B cell (primary cell): Measurements from ENCODE around the gene SMNDC1. TPM values are rescaled to one million over a fixed set of nuclear protein-coding genes. Genes with fewer than 3 reads are reported as not detected.

Experiments
- ATAC-seq: fragments of 200-7000 bp; cut with Tn5 transposase; one replicate; pipeline ENCODE4 v1.10.0; 2021; ENCODE audit warnings: low read depth, mild to moderate bottlenecking, moderate number of reproducible peaks, moderate library complexity
- CTCF ChIA-PET: fragments of 350-600 bp; sonication (Branson Sonifier 250); formaldehyde crosslinking; loops from one replicate; lab custom pipeline; 2021; ENCODE audit warnings: antibody characterized with exemption, inconsistent platforms; lab: Charles Lee
- POLR2A ChIA-PET: fragments of 350-600 bp; sonication (Branson Sonifier 250); formaldehyde crosslinking; loops from one replicate; lab custom pipeline; 2021; ENCODE audit warnings: antibody characterized with exemption; lab: Charles Lee
- DNase-seq: peaks from one replicate; pipeline ENCODE4 v3.0.0; 2013
- H2AFZ ChIP-seq: 2 replicates; pipeline ENCODE4 v1.6.1; 2012; ENCODE audit warnings: mild to moderate bottlenecking, low read depth, low read length; ENCODE audit not compliant: insufficient read depth, poor library complexity, severe bottlenecking
- H3K27ac ChIP-seq, 2 donors: 1 replicate in 1 of 2; 2 replicates in 1 of 2; pipeline ENCODE4 v1.5.1; 2012 to 2013; ENCODE audit warnings: low read length in 2 of 2, mild to moderate bottlenecking in 2 of 2, moderate library complexity in 1 of 2
- H3K27me3 ChIP-seq, 4 experiments: fragments of 200-600 bp in 1 of 4; sonication (generic) in 1 of 4; replicated peaks in 1 of 4; 1 replicate in 2 of 4; 2 replicates in 2 of 4; pipeline versions ENCODE4 v1.6.1 to v1.7.0; 2013 to 2016; ENCODE audit warnings: low read length in 3 of 4, mild to moderate bottlenecking in 2 of 4, mixed read lengths in 1 of 4, moderate library complexity in 1 of 4; ENCODE audit not compliant: insufficient read depth in 4 of 4, control insufficient read depth in 3 of 4; ENCODE audit errors: control extremely low read depth in 1 of 4
- H3K36me3 ChIP-seq, 2 experiments: replicated peaks in 1 of 2; 1 replicate in 1 of 2; 2 replicates in 1 of 2; pipeline versions ENCODE4 v1.6.1 to v1.7.1; 2013; ENCODE audit warnings: low read length in 1 of 2; ENCODE audit not compliant: insufficient read depth in 2 of 2, control insufficient read depth in 1 of 2; ENCODE audit errors: control extremely low read depth in 1 of 2, extremely low read depth in 1 of 2
- H3K4me1 ChIP-seq, 2 donors: fragments of 200-600 bp in 1 of 2; sonication (generic) in 1 of 2; 1 replicate in 1 of 2; 2 replicates in 1 of 2; pipeline versions ENCODE4 v1.5.1 to v1.6.1; 2013 to 2017; ENCODE audit warnings: low read length in 2 of 2; ENCODE audit not compliant: control insufficient read depth in 2 of 2, insufficient read depth in 2 of 2
- H3K4me2 ChIP-seq: replicated peaks from 2 replicates; pipeline ENCODE3; 2012; ENCODE audit warnings: mild to moderate bottlenecking, low read depth, low read length; ENCODE audit not compliant: poor library complexity, severe bottlenecking
- H3K4me3 ChIP-seq, 5 experiments: fragments of 200-600 bp in 1 of 5; sonication (generic) in 1 of 5; 1 replicate in 3 of 5; 2 replicates in 2 of 5; pipeline versions ENCODE4 v1.5.1 to v1.7.0; 2011 to 2016; ENCODE audit warnings: low read length in 4 of 5, mild to moderate bottlenecking in 4 of 5, low read depth in 2 of 5, control low read depth in 1 of 5, moderate library complexity in 1 of 5; ENCODE audit not compliant: insufficient read depth in 1 of 5; ENCODE audit errors: control extremely low read depth in 1 of 5, extremely low read depth in 1 of 5
- H3K79me2 ChIP-seq: fragments of 200-600 bp; sonication (generic); one replicate; pipeline ENCODE4 v1.6.0; 2016; ENCODE audit warnings: low read length; ENCODE audit not compliant: control insufficient read depth, insufficient read depth
- H3K9ac ChIP-seq: fragments of 200-600 bp; sonication (generic); 2 replicates; pipeline ENCODE4 v1.6.1; 2017; ENCODE audit warnings: mild to moderate bottlenecking, low read length, moderate library complexity
- H3K9me3 ChIP-seq, 3 donors: one replicate each; pipeline versions ENCODE4 v1.6.1 to v1.7.1; 2013; ENCODE audit warnings: low read length in 2 of 3; ENCODE audit not compliant: control insufficient read depth in 2 of 3, insufficient read depth in 1 of 3; ENCODE audit errors: control extremely low read depth in 1 of 3
- H4K20me1 ChIP-seq: 2 replicates; pipeline ENCODE4 v1.6.0; 2012; ENCODE audit warnings: mild to moderate bottlenecking, low read length; ENCODE audit not compliant: insufficient read depth, control insufficient read depth, poor library complexity, severe bottlenecking
- H3K27ac Mint-ChIP-seq: one replicate; pipeline ENCODE4 v1.8.0; 2021; ENCODE audit warnings: mixed read lengths
- H3K27me3 Mint-ChIP-seq: one replicate; pipeline ENCODE4 v1.8.0; 2021; ENCODE audit warnings: mixed read lengths
- H3K4me1 Mint-ChIP-seq: one replicate; pipeline ENCODE4 v1.8.0; 2021; ENCODE audit warnings: mixed read lengths
- H3K4me3 Mint-ChIP-seq: one replicate; pipeline ENCODE4 v1.8.0; 2021; ENCODE audit warnings: mixed read lengths
- H3K9me3 Mint-ChIP-seq: one replicate; pipeline ENCODE4 v1.8.0; 2022; ENCODE audit warnings: mixed read lengths; ENCODE audit not compliant: insufficient read depth
- EZH2 ChIP-seq: IDR thresholded peaks from 2 replicates; pipeline ENCODE4 v1.6.1; 2012; ENCODE audit warnings: borderline replicate concordance, low read depth, mild to moderate bottlenecking, moderate library complexity, low read length; ENCODE audit not compliant: insufficient read depth, poor library complexity, severe bottlenecking
- WGBS: methylation state at CpG from one replicate; pipeline ENCODE4 v1.1.5; 2013; ENCODE audit warnings: missing lambda C conversion rate; ENCODE audit not compliant: insufficient coverage; 5-methylcytosine and 5-hydroxymethylcytosine counted together
- intact Hi-C: fragments of 100-400 bp; cut with micrococcal nuclease; formaldehyde crosslinking; loops from one replicate; pipeline ENCODE4 v1.10.0; 2022
- polyA plus RNA-seq: library from polyadenylated mRNA; depleted of rRNA; stranded (reverse); fragments of >200 nt; gene quantifications from 2 replicates; pipeline ENCODE4 v1.2.3, GENCODE V29; 2012
- total RNA-seq, 2 donors: library from RNA; stranded (reverse); fragments of 120-200 nt in 1 of 2; gene quantifications; 1 replicate in 1 of 2; 2 replicates in 1 of 2; pipeline versions ENCODE4 v1.2.3 to v1.2.4, GENCODE V29; 2013 to 2022
- TF ChIP-seq, protein P1 (sequence below): fragments of 200-600 bp; IDR thresholded peaks from one replicate; pipeline ENCODE4 v1.8.0; 2022; ENCODE audit warnings: antibody characterized with exemption, mild to moderate bottlenecking

SMNDC1 gene
- total and polyA plus RNA-seq, 2 donors (not counting 1 experiment from before 2014, with no cell fraction given) = 12.1 to 36.0 TPM

DNA sequence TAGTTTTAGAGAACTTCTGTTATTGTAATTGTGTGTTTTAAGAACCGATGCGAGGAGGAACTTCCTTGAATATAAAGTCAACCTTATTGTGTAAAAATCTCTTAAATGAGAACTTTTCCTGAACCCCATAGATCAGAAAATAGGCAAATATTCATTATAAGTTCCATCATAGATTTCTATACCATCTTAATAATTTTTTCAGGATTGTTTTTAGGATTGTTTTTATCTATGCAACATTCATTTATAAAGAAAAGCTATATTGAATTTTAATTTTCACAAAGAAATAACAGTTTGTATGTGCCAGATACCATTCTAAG, 1.7 kb upstream of the SMNDC1 start:
- TF ChIP-seq, protein P1, sequence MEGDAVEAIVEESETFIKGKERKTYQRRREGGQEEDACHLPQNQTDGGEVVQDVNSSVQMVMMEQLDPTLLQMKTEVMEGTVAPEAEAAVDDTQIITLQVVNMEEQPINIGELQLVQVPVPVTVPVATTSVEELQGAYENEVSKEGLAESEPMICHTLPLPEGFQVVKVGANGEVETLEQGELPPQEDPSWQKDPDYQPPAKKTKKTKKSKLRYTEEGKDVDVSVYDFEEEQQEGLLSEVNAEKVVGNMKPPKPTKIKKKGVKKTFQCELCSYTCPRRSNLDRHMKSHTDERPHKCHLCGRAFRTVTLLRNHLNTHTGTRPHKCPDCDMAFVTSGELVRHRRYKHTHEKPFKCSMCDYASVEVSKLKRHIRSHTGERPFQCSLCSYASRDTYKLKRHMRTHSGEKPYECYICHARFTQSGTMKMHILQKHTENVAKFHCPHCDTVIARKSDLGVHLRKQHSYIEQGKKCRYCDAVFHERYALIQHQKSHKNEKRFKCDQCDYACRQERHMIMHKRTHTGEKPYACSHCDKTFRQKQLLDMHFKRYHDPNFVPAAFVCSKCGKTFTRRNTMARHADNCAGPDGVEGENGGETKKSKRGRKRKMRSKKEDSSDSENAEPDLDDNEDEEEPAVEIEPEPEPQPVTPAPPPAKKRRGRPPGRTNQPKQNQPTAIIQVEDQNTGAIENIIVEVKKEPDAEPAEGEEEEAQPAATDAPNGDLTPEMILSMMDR = peak; percentile 28
- TF ChIP-seq EZH2 = no peak
- Histone ChIP-seq H3K4me1 (peaks cover 22 to 24% of the 10 kb centered on the region in 2 donors), H3K9me3 (no peaks in the 10 kb centered on the region), H3K36me3 (peaks cover 1 to 12% of the 10 kb centered on the region in 2 experiments), H3K9ac (no peak overlapping the region), H3K79me2 (peaks cover 34% of the 10 kb centered on the region), H2AFZ (no peak overlapping the region), H4K20me1 (peaks cover 21% of the 10 kb centered on the region), H3K27ac (no peak overlapping the region), H3K4me3 (no peak overlapping the region), H3K4me2 (peak overlapping the region; percentile 48), H3K27me3 (no peaks in the 10 kb centered on the region)
- Mint-ChIP-seq H3K27me3 (no peaks in the 10 kb centered on the region), H3K4me1 (peaks cover 38% of the 10 kb centered on the region), H3K9me3 (no peaks in the 10 kb centered on the region), H3K27ac (no peak overlapping the region), H3K4me3 (no peak overlapping the region)
- WGBS = no CpG with 5 or more reads among the region's 2 CpGs
- POLR2A ChIA-PET = interaction anchor here (0.7 to 1.5 kb wide), 3 partner anchors 46 to 261 kb away, joined by 3 to 5 read pairs (median 4); no protein-coding TSS in a partner anchor
- CTCF ChIA-PET = interaction anchor here (0.6 to 8.0 kb wide), 37 partner anchors 10 to 592 kb away, joined by 3 to 143 read pairs (median 4); partner anchors contain the start of genes MXI1 and SMC3
- DNase-seq (no peak), ATAC-seq (no peak)
- intact Hi-C loops = loop anchor here (1.0 to 10.0 kb wide), 8 partner anchors 108 to 438 kb away; partner anchors contain the start of gene DUSP5

DNA sequence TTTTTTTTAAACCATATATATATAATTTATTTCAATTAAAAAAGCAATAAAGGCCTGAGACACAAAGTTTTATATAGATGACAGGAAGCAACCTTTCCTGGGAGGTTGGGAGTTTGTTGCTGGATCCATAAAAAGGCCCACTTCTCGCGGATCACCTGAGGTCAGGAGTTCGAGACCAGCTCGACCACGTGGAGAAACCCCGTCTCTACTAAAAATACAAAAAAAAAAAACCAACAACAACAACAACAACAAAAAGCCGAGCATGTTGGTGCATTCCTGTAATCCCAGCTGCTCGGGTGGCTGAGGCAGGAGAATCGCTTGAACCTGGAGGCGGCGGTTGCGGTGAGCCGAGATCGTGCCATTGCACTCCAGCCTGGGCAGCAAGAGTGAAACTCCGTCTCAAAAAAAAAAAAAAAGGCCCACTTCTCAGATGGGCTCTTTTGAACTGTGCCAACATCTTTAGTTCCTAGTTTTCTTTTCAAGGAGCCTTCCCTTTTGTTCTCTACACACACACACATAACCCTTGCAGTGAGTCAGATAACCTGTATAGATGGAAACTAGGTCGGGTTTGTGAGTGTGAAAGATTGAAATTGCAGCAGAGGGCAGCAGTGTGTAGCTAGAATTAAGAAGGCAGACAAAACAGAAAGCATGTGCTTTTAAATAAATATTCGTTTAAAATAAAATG, 1.2 kb upstream of the SMNDC1 start:
- H2AFZ ChIP-seq = no peak overlapping the region
- no peak overlapping the region for H3K4me3 ChIP-seq
- DNase-seq = peak; percentile 83
- no peak for TF ChIP-seq EZH2
- TF ChIP-seq, protein P1 = peak; percentile 84
- intact Hi-C loops = loop anchor here (1.0 to 10.0 kb wide), 12 partner anchors 79 to 559 kb away; partner anchors contain the start of genes ADD3, DUSP5 and SMC3
- H3K9me3 Mint-ChIP-seq = no peaks in the 10 kb centered on the region
- ChIA-PET CTCF (interaction anchor here (0.7 to 8.0 kb wide), 46 partner anchors 10 to 593 kb away, joined by 3 to 143 read pairs (median 4); partner anchors contain the start of genes MXI1 and SMC3), POLR2A (interaction anchor here (0.7 to 2.1 kb wide), 7 partner anchors 46 to 613 kb away, joined by 3 to 14 read pairs (median 4); partner anchors contain the start of genes BBIP1 and SHOC2)
- H3K4me2 ChIP-seq = peak overlapping the region; percentile 92
- peaks cover 26% of the 10 kb centered on the region for H4K20me1 ChIP-seq
- H3K4me3 Mint-ChIP-seq = peak overlapping the region; percentile 98
- no peaks in the 10 kb centered on the region for H3K9me3 ChIP-seq
- H3K79me2 ChIP-seq = peaks cover 38% of the 10 kb centered on the region
- H3K27ac Mint-ChIP-seq = peak overlapping the region; percentile 99
- H3K27me3 Mint-ChIP-seq = no peaks in the 10 kb centered on the region
- H3K27me3 ChIP-seq = no peaks in the 10 kb centered on the region
- peak; percentile 37 for ATAC-seq
- H3K36me3 ChIP-seq = peaks cover 1 to 15% of the 10 kb centered on the region in 2 experiments
- H3K27ac ChIP-seq = no peak overlapping the region
- H3K9ac ChIP-seq = no peak overlapping the region
- H3K4me1 Mint-ChIP-seq = peaks cover 38% of the 10 kb centered on the region
- peaks cover 20 to 24% of the 10 kb centered on the region in 2 donors for H3K4me1 ChIP-seq
- WGBS = 76% methylated on average over 9 of the region's 17 CpGs
